Liver (tissue), 9 donors: ENCODE measurements around the gene F5. TPM values are rescaled to one million over a fixed set of nuclear protein-coding genes. Genes with fewer than 3 reads are reported as not detected.

Source experiments
- DNase-seq: peaks from one replicate; pipeline ENCODE4 v3.0.0-alpha.2; 2017; ENCODE audit warnings: low spot score
- H3K27ac ChIP-seq, 2 donors: one replicate each; pipeline ENCODE4 v1.7.0; 2013; ENCODE audit warnings: inconsistent platforms in 2 of 2, low read length in 2 of 2, control low read depth in 1 of 2, low read depth in 1 of 2, mild to moderate bottlenecking in 1 of 2
- H3K27me3 ChIP-seq, 4 donors: one replicate each; pipeline versions ENCODE4 v1.6.1 to v1.7.0; 2013; ENCODE audit warnings: low read length in 3 of 4, inconsistent platforms in 1 of 4, mild to moderate bottlenecking in 1 of 4, moderate library complexity in 1 of 4; ENCODE audit not compliant: control insufficient read depth in 4 of 4, insufficient read depth in 4 of 4
- H3K36me3 ChIP-seq, 4 donors: one replicate each; pipeline versions ENCODE4 v1.6.1 to v1.7.0; 2013; ENCODE audit warnings: low read length in 3 of 4, mild to moderate bottlenecking in 3 of 4, low read depth in 1 of 4, moderate library complexity in 1 of 4; ENCODE audit not compliant: control insufficient read depth in 4 of 4, insufficient read depth in 3 of 4
- H3K4me1 ChIP-seq, 4 donors: one replicate each; pipeline versions ENCODE4 v1.6.1 to v1.7.0; 2013; ENCODE audit warnings: low read length in 3 of 4, mild to moderate bottlenecking in 3 of 4, moderate library complexity in 1 of 4; ENCODE audit not compliant: control insufficient read depth in 4 of 4, insufficient read depth in 4 of 4
- H3K4me3 ChIP-seq, 3 donors: one replicate each; pipeline versions ENCODE4 v1.6.1 to v1.7.0; 2013; ENCODE audit warnings: low read length in 3 of 3, control low read depth in 1 of 3, low read depth in 1 of 3, mild to moderate bottlenecking in 1 of 3
- H3K9ac ChIP-seq, 2 donors: one replicate each; pipeline ENCODE4 v1.7.0; 2013; ENCODE audit warnings: low read length in 2 of 2, mild to moderate bottlenecking in 2 of 2, moderate library complexity in 2 of 2, control low read depth in 1 of 2, low read depth in 1 of 2
- H3K9me3 ChIP-seq, 4 donors: one replicate each; pipeline versions ENCODE4 v1.6.1 to v1.7.0; 2013; ENCODE audit warnings: low read length in 3 of 4; ENCODE audit not compliant: control insufficient read depth in 4 of 4
- EGR1 ChIP-seq, 2 donors: IDR thresholded peaks; 2 replicates each; pipeline ENCODE4 v1.6.1; 2016 to 2018; ENCODE audit warnings: antibody characterized with exemption in 2 of 2, low read depth in 2 of 2
- FOXA1 ChIP-seq: IDR thresholded peaks from 2 replicates; pipeline ENCODE4 v1.6.1; 2016; ENCODE audit warnings: antibody characterized with exemption
- FOXA2 ChIP-seq: IDR thresholded peaks from 2 replicates; pipeline ENCODE4 v1.6.1; 2016; ENCODE audit warnings: antibody characterized with exemption
- GABPA ChIP-seq, 2 donors: IDR thresholded peaks in 1 of 2; conservative IDR thresholded peaks in 1 of 2; 2 replicates each; pipeline ENCODE4 v1.6.1; 2016; ENCODE audit warnings: antibody characterized with exemption in 2 of 2, mild to moderate bottlenecking in 1 of 2, moderate library complexity in 1 of 2
- HNF4G ChIP-seq: IDR thresholded peaks from 2 replicates; pipeline ENCODE4 v1.6.1; 2016; ENCODE audit warnings: antibody characterized with exemption
- JUND ChIP-seq, 2 donors: IDR thresholded peaks; 2 replicates each; pipeline ENCODE4 v1.6.1; 2016; ENCODE audit warnings: antibody characterized with exemption in 2 of 2
- RAD21 ChIP-seq, 2 donors: IDR thresholded peaks; 2 replicates each; pipeline ENCODE4 v1.6.1; 2016; ENCODE audit warnings: antibody characterized with exemption in 2 of 2, mild to moderate bottlenecking in 2 of 2
- SP1 ChIP-seq: IDR thresholded peaks from 2 replicates; pipeline ENCODE4 v1.6.1; 2018; ENCODE audit warnings: antibody characterized with exemption, mild to moderate bottlenecking
- YY1 ChIP-seq: IDR thresholded peaks from 2 replicates; pipeline ENCODE4 v1.6.1; 2016; ENCODE audit warnings: antibody characterized with exemption, mild to moderate bottlenecking
- WGBS: extraction: QIAGEN DNeasy Blood & Tissue Kit; methylation state at CpG from one replicate; pipeline ENCODE4 v1.1.7; 2013; 5-methylcytosine and 5-hydroxymethylcytosine counted together
- polyA plus RNA-seq, 2 donors: library from polyadenylated mRNA; stranded (reverse) in 1 of 2; unstranded in 1 of 2; fragments of 200-250 nt in 1 of 2; fragments of >200 nt in 1 of 2; fragmentation: Nextera tagmentation in 1 of 2; extraction: Ambion mirVana in 1 of 2; gene quantifications; one replicate each; pipeline versions ENCODE4 v1.2.1 to v1.2.3, GENCODE V29; 2013 to 2015
- total RNA-seq, 2 donors: library from RNA; depleted of rRNA; stranded (reverse); fragments of >200 nt; gene quantifications; one replicate each; pipeline ENCODE4 v1.2.3, GENCODE V29; 2014
- TF ChIP-seq, protein P1 (sequence below): IDR thresholded peaks from 2 replicates; pipeline ENCODE4 v1.6.1; 2016; ENCODE audit warnings: antibody characterized with exemption, mild to moderate bottlenecking
- TF ChIP-seq, protein P2 (sequence below): IDR thresholded peaks from 2 replicates; pipeline ENCODE4 v1.6.1; 2016; ENCODE audit warnings: antibody characterized with exemption
- donor health status: healthy.
- donor health status: healthy.
- donor health status: healthy.
- donor health status: healthy.
- donor health status: healthy.

F5 gene
- total and polyA plus RNA-seq, 4 donors, result 86.1 to 155 (median 129) TPM

DNA sequence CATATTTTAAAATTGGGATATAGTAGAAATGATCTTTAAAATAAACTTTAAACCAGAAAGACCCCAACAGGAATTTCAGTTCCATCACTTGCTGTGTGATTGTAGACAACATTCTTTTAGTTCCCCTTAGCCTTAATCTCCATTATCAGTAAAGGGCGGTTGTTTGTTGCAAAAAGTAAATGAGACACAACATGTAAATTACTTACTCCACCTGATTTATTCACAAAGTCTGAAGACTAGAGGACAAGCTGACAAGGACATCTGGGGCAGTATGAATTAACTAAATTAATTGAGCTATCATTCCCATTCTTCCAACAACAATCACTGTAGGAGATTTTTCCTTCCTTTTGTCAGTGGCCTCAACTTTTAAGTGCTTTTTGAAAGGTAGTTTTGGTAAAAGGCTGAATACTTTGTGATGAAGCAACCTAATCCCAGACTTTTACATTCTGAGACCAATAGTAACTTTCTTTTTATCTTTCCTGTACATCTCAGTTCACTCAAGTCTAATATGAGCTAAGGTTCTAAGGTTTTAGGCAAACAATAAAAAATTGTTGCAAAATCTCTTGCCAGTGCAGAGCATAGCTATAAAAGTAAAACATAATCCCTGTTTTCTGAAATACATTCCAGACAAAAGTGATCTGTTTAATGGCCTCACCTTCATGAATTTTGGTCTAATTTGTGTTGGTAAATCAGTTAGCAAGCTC is 106.8 kb downstream of the F5 start:
- H3K4me1 ChIP-seq, result peaks cover 5 to 31% (median 15%) of the 10 kb centered on the region in 4 donors

DNA sequence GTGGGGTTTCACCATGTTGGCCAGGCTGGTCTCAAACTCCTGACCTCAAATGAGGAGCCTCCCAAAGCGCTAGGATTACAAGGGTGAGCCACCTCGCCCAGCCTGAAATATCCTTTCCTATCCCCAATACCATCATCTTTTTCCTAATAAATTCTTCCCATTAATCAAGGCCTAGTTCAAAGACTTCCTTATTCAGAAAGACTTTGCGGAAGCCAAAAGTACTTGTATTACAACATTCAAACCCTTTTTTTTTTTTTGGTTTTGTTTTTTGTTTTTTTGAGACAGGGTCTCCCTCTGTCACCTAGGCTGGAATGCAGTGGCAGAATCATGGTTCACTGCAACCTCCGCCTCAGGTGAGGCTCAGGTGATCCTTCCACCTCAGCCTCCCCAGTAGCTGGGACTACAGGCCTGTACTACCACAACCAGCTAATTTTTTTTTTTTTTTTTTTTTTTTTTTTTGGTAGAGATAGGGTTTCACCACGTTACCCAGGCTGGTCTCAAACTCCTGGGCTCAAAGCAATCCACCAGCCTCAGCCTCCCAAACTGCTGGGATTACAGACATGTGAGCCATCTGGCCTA is 108.1 kb downstream of the F5 start:
- Histone ChIP-seq H3K9me3 (no peaks in the 10 kb centered on the region), H3K4me1 (peaks cover 5 to 20% (median 15%) of the 10 kb centered on the region in 4 donors), H3K36me3 (peaks cover 1 to 12% (median 8%) of the 10 kb centered on the region in 4 donors), H3K9ac (no peak overlapping the region), H3K27ac (no peak overlapping the region), H3K4me3 (no peak overlapping the region), H3K27me3 (no peaks in the 10 kb centered on the region)
- WGBS, result 91% methylated on average over 5 of the region's 5 CpGs
- TF ChIP-seq RAD21 (IDR thresholded peaks at IDR 0.05) (no peak), GABPA (IDR thresholded peaks at IDR 0.05 in 1 of 2, conservative IDR thresholded peaks at IDR 0.05 in 1 of 2) (no peak)
- no peak for DNase-seq

More for the DNA sequence above, 106.8 kb downstream of the F5 start:
- Histone ChIP-seq H3K4me3 (no peak overlapping the region), H3K27me3 (no peaks in the 10 kb centered on the region), H3K9ac (no peak overlapping the region), H3K27ac (no peak overlapping the region), H3K36me3 (peaks cover 1 to 12% (median 8%) of the 10 kb centered on the region in 4 donors), H3K9me3 (no peaks in the 10 kb centered on the region)
- WGBS, result 88% methylated on average over 1 of the region's 1 CpG
- TF ChIP-seq RAD21 (IDR thresholded peaks at IDR 0.05), result no peak
- TF ChIP-seq SP1, result no peak
- TF ChIP-seq, protein P1, sequence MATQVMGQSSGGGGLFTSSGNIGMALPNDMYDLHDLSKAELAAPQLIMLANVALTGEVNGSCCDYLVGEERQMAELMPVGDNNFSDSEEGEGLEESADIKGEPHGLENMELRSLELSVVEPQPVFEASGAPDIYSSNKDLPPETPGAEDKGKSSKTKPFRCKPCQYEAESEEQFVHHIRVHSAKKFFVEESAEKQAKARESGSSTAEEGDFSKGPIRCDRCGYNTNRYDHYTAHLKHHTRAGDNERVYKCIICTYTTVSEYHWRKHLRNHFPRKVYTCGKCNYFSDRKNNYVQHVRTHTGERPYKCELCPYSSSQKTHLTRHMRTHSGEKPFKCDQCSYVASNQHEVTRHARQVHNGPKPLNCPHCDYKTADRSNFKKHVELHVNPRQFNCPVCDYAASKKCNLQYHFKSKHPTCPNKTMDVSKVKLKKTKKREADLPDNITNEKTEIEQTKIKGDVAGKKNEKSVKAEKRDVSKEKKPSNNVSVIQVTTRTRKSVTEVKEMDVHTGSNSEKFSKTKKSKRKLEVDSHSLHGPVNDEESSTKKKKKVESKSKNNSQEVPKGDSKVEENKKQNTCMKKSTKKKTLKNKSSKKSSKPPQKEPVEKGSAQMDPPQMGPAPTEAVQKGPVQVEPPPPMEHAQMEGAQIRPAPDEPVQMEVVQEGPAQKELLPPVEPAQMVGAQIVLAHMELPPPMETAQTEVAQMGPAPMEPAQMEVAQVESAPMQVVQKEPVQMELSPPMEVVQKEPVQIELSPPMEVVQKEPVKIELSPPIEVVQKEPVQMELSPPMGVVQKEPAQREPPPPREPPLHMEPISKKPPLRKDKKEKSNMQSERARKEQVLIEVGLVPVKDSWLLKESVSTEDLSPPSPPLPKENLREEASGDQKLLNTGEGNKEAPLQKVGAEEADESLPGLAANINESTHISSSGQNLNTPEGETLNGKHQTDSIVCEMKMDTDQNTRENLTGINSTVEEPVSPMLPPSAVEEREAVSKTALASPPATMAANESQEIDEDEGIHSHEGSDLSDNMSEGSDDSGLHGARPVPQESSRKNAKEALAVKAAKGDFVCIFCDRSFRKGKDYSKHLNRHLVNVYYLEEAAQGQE, result no peak
- no peak for TF ChIP-seq EGR1 (IDR thresholded peaks at IDR 0.05; ENCODE audit: low read depth in 2 of 2)
- TF ChIP-seq, protein P2, sequence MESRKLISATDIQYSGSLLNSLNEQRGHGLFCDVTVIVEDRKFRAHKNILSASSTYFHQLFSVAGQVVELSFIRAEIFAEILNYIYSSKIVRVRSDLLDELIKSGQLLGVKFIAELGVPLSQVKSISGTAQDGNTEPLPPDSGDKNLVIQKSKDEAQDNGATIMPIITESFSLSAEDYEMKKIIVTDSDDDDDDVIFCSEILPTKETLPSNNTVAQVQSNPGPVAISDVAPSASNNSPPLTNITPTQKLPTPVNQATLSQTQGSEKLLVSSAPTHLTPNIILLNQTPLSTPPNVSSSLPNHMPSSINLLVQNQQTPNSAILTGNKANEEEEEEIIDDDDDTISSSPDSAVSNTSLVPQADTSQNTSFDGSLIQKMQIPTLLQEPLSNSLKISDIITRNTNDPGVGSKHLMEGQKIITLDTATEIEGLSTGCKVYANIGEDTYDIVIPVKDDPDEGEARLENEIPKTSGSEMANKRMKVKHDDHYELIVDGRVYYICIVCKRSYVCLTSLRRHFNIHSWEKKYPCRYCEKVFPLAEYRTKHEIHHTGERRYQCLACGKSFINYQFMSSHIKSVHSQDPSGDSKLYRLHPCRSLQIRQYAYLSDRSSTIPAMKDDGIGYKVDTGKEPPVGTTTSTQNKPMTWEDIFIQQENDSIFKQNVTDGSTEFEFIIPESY, result no peak
- no peak for TF ChIP-seq YY1
- no peak for TF ChIP-seq GABPA (IDR thresholded peaks at IDR 0.05 in 1 of 2, conservative IDR thresholded peaks at IDR 0.05 in 1 of 2)
- TF ChIP-seq FOXA2, result no peak
- no peak for TF ChIP-seq FOXA1
- no peak for TF ChIP-seq HNF4G
- TF ChIP-seq JUND (IDR thresholded peaks at IDR 0.05), result no peak
- no peak for DNase-seq
